ENCODE measurements around the gene SREK1. TPM values are rescaled to one million over a fixed set of nuclear protein-coding genes. Genes with fewer than 3 reads are reported as not detected.
"Not testable (repeated sequence)": the region's sequence is repeated elsewhere in the genome, so short reads cannot be mapped to it uniquely, and the experiment has no call there.

The SREK1 gene, protein sequence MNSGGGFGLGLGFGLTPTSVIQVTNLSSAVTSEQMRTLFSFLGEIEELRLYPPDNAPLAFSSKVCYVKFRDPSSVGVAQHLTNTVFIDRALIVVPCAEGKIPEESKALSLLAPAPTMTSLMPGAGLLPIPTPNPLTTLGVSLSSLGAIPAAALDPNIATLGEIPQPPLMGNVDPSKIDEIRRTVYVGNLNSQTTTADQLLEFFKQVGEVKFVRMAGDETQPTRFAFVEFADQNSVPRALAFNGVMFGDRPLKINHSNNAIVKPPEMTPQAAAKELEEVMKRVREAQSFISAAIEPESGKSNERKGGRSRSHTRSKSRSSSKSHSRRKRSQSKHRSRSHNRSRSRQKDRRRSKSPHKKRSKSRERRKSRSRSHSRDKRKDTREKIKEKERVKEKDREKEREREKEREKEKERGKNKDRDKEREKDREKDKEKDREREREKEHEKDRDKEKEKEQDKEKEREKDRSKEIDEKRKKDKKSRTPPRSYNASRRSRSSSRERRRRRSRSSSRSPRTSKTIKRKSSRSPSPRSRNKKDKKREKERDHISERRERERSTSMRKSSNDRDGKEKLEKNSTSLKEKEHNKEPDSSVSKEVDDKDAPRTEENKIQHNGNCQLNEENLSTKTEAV
- 10 to 100 TPM; 50.9 to 54.1 TPM for total RNA-seq

GRCh38 chr5:66144074-66144833, at the start of gene SREK1:
TSS of gene SREK1 (plus strand) at chr5:66144300. CDS start at chr5:66144377, 77 bp downstream.
- no peaks in the 10 kb centered on the region for H3K9me3 Mint-ChIP-seq
- peak within 1 kb of the TSS; percentile 98 for H3K27ac Mint-ChIP-seq
- peaks cover 51% of the 10 kb centered on the region for H3K4me1 Mint-ChIP-seq (ENCODE audit: low read depth)
- H3K4me3 Mint-ChIP-seq, result peak within 1 kb of the TSS; percentile 93
- no peaks in the 10 kb centered on the region for H3K27me3 Mint-ChIP-seq
- intact Hi-C loops (cut with micrococcal nuclease), result loop anchor here (1.0 to 10.0 kb wide), 10 partner anchors 25 to 1061 kb away; partner anchors contain the start of genes CENPK, PPWD1, SHLD3 and TRAPPC13
- ChIA-PET POLR2A (interaction anchor here (0.6 to 1.6 kb wide), 5 partner anchors 24 to 582 kb away, joined by 3 to 10 read pairs (median 4); partner anchors contain the start of genes CENPK, ERBIN, NLN and PPWD1), CTCF (interaction anchor here (0.8 to 1.0 kb wide), 2 partner anchors 27 to 218 kb away, joined by 3 to 4 read pairs; partner anchors contain the start of gene ERBIN)
- peak; percentile 92 for DNase-seq
- H3K36me3 Mint-ChIP-seq, result peaks cover 10% of the 10 kb centered on the region

DNA sequence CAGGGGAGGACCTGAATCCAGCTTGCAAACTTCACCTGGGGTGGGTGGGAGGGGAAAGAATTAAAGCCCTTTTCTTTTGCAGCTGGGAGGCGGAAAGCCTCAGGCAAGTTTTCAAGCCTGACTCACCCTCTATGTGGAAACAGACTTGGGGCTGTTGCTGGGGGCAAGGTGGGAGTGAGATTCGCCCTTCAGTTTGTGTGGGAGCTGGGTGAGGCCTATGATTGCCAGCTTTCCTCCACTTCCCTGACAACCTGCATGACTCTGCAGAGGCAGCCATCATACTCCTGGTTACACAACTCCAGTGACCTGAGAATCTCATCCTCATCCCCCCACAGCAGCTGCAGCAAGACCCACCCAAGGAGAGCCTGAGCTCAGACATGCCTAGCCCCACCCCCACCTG, 43.2 kb upstream of the SREK1 start:
- intact Hi-C loops (cut with micrococcal nuclease), result no loop called here
- Mint-ChIP-seq H3K9me3 (peaks cover 58% of the 10 kb centered on the region), H3K27me3 (no peaks in the 10 kb centered on the region), H3K36me3 (peaks cover 17% of the 10 kb centered on the region), H3K27ac (no peak overlapping the region), H3K4me1 (ENCODE audit: low read depth) (no peaks in the 10 kb centered on the region), H3K4me3 (no peak overlapping the region)
- ChIA-PET POLR2A (no interaction called here), CTCF (no interaction called here)
- DNase-seq, result no peak

GRCh38 chr5:66113160-66113559, 30.9 kb upstream of the SREK1 start:
- Mint-ChIP-seq H3K36me3 (peaks cover 5% of the 10 kb centered on the region), H3K4me1 (ENCODE audit: low read depth) (no peaks in the 10 kb centered on the region), H3K27ac (no peak overlapping the region), H3K4me3 (no peak overlapping the region), H3K9me3 (peaks cover 51% of the 10 kb centered on the region), H3K27me3 (no peaks in the 10 kb centered on the region)
- CTCF ChIA-PET, result no interaction called here
- POLR2A ChIA-PET, result no interaction called here
- intact Hi-C loops (cut with micrococcal nuclease), result no loop called here
- DNase-seq, result no peak

- no peaks in the 10 kb centered on the region for H3K36me3 Mint-ChIP-seq
- no peak for DNase-seq
- no peaks in the 10 kb centered on the region for H3K4me1 Mint-ChIP-seq (ENCODE audit: low read depth)
- no peak overlapping the region for H3K27ac Mint-ChIP-seq
- no peaks in the 10 kb centered on the region for H3K27me3 Mint-ChIP-seq
- H3K4me3 Mint-ChIP-seq, result no peak overlapping the region
- H3K9me3 Mint-ChIP-seq, result peaks cover 12% of the 10 kb centered on the region
- intact Hi-C loops (cut with micrococcal nuclease), result no loop called here
- ChIA-PET POLR2A (no interaction called here), CTCF (no interaction called here)
These were observed 25.8 kb upstream of the SREK1 start for GRCh38 chr5:66118304-66118703.

- POLR2A ChIA-PET, result no interaction called here
- intact Hi-C loops (cut with micrococcal nuclease), result no loop called here
- CTCF ChIA-PET, result no interaction called here
- no peak for DNase-seq
- Mint-ChIP-seq H3K36me3 (no peaks in the 10 kb centered on the region), H3K27ac (no peak overlapping the region), H3K4me1 (ENCODE audit: low read depth) (no peaks in the 10 kb centered on the region), H3K27me3 (no peaks in the 10 kb centered on the region), H3K9me3 (no peaks in the 10 kb centered on the region), H3K4me3 (no peak overlapping the region)
These were observed 21.6 kb upstream of the SREK1 start for GRCh38 chr5:66122379-66123034.

- H3K9me3 Mint-ChIP-seq, result peaks cover 2% of the 10 kb centered on the region
- intact Hi-C loops (cut with micrococcal nuclease), result no loop called here
- H3K27me3 Mint-ChIP-seq, result no peaks in the 10 kb centered on the region
- H3K27ac Mint-ChIP-seq, result no peak overlapping the region
- CTCF ChIA-PET, result no interaction called here
- DNase-seq, result no peak
- H3K36me3 Mint-ChIP-seq, result peaks cover 1% of the 10 kb centered on the region
- H3K4me3 Mint-ChIP-seq, result no peak overlapping the region
- POLR2A ChIA-PET, result no interaction called here
- H3K4me1 Mint-ChIP-seq (ENCODE audit: low read depth), result no peaks in the 10 kb centered on the region
These were observed 15.0 kb upstream of the SREK1 start for GRCh38 chr5:66129144-66129543.

DNA sequence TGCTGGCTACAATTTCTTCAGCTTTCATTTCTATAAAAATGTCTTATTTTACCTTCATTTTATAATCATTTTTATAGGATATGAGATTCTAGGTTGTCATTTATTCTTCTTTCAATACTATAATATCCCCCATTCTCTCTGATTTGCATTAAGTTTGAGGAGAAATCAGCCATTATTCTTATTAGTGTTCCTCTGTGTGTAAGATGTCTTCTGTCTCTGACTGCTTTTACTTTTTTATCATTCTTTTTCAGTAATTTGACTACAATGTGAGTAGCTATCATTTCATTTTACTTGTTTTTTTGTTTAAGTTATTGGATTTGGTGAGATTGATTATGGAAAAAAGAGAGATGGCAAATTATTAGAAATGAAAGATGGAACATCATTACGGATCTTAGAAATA, 13.6 kb upstream of the SREK1 start:
- Mint-ChIP-seq H3K36me3 (peaks cover 1% of the 10 kb centered on the region), H3K4me1 (ENCODE audit: low read depth) (no peaks in the 10 kb centered on the region), H3K4me3 (no peak overlapping the region), H3K27me3 (no peaks in the 10 kb centered on the region), H3K9me3 (peaks cover 2% of the 10 kb centered on the region), H3K27ac (no peak overlapping the region)
- intact Hi-C loops (cut with micrococcal nuclease), result no loop called here
- POLR2A ChIA-PET, result no interaction called here
- DNase-seq, result no peak
- CTCF ChIA-PET, result no interaction called here

GRCh38 chr5:66134407-66134861, 9.7 kb upstream of the SREK1 start:
- H3K27me3 Mint-ChIP-seq, result no peaks in the 10 kb centered on the region
- CTCF ChIA-PET, result no interaction called here

DNA sequence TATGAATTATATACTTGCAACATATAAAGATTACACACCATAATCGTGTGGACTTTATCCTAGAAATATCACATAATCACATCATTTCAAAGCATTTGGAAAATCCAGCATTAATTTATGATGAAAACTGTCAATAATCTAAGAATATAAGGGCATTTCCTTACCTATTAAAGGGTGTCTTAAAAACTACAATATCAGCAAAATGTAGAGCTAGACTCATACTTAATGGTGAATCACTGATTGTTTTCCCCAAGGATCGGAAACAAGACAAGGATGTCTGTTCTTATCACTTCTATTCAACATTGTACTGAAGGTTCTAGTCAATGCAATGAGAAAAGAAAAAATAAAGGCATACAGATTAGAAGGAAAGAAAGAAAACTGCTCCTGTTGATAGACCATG, 8.0 kb upstream of the SREK1 start:
- no peaks in the 10 kb centered on the region for H3K9me3 Mint-ChIP-seq
- intact Hi-C loops (cut with micrococcal nuclease), result no loop called here

More at GRCh38 chr5:66134407-66134861, 9.7 kb upstream of the SREK1 start:
- intact Hi-C loops (cut with micrococcal nuclease), result no loop called here
- peaks cover 1% of the 10 kb centered on the region for H3K36me3 Mint-ChIP-seq
- no peak overlapping the region for H3K27ac Mint-ChIP-seq
- POLR2A ChIA-PET, result no interaction called here
- H3K9me3 Mint-ChIP-seq, result peaks cover 2% of the 10 kb centered on the region
- H3K4me3 Mint-ChIP-seq, result no peak overlapping the region
- peaks cover 8% of the 10 kb centered on the region for H3K4me1 Mint-ChIP-seq (ENCODE audit: low read depth)
- DNase-seq, result no peak

DNA sequence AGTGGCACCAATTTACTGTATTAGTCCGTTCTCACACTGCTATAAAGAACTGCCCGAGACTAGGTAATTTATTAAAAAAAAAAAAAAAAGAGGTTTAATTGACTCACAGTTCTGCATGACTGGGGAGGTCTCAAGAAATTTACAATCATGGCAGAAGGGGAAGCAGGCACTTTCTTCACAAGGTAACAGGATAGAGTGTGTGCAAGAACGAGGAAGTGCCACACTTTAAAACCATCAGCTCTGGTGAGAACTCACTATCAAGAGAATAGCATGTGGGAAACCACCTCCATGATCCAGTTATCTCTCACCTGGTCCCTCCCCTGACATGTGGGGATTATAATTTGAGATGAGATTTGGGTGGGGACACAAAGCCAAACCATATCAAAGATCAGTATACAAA, 7.2 kb upstream of the SREK1 start:
- H3K36me3 Mint-ChIP-seq; DNase-seq; H3K9me3 Mint-ChIP-seq; H3K4me3 Mint-ChIP-seq; H3K27me3 Mint-ChIP-seq; intact Hi-C loops (cut with micrococcal nuclease); POLR2A ChIA-PET; H3K27ac Mint-ChIP-seq; CTCF ChIA-PET: not testable (repeated sequence)
- H3K4me1 Mint-ChIP-seq (ENCODE audit: low read depth), result peaks cover 19% of the 10 kb centered on the region

More for the DNA sequence above, 8.0 kb upstream of the SREK1 start:
- ChIA-PET POLR2A (no interaction called here), CTCF (no interaction called here)
- Mint-ChIP-seq H3K27ac (no peak overlapping the region), H3K4me1 (ENCODE audit: low read depth) (peaks cover 19% of the 10 kb centered on the region), H3K4me3 (no peak overlapping the region), H3K36me3 (no peaks in the 10 kb centered on the region), H3K27me3 (no peaks in the 10 kb centered on the region)
- DNase-seq, result no peak

DNA sequence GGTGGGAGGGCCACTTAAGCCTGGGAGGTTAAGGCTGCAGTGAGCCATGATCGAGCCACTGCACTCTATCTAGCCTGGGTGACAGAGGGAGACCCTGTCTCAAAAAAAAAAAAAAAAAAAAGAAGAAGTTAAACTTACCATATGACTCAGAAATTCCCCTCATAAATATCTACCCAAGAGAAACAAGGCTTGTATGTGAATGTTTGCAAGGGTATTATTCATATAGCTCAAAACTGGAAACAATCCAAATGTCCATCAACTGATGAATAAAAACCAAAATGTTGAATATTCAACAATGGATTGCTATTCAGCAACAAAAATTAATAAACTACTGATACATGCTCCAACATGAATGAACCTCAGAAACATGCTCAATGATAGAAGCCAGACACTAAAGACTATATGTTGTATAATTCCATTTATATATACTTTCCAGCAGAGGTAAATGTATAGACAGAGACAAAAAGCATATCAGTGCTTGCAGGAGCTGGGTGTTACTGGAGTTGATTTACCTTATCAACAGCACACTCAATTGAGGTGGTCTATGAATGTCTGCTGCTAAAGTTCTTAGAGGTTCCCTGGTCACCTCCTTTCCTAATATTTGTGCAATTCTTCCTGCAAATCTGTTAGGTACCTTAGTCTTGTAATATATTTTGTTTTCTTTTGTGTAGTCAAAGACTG, 5.3 kb upstream of the SREK1 start:
- Mint-ChIP-seq H3K36me3 (no peaks in the 10 kb centered on the region), H3K27me3 (no peaks in the 10 kb centered on the region), H3K9me3 (no peaks in the 10 kb centered on the region), H3K4me1 (ENCODE audit: low read depth) (peaks cover 29% of the 10 kb centered on the region), H3K27ac (no peak overlapping the region), H3K4me3 (no peak overlapping the region)
- ChIA-PET POLR2A (interaction anchor here (1.7 kb wide), 1 partner anchor 12 kb away, joined by 7 read pairs; no protein-coding TSS in a partner anchor), CTCF (no interaction called here)
- intact Hi-C loops (cut with micrococcal nuclease), result no loop called here
- DNase-seq, result no peak

All from activated CD4-positive, alpha-beta memory T cell treated with anti-CD3 and anti-CD28 coated beads for 36 hours (primary cell).